ENCODE measurements around the gene TSPEAR.
"Not testable (repeated sequence)": the region's sequence is repeated elsewhere in the genome, so short reads cannot be mapped to it uniquely, and the experiment has no call there.

TSPEAR gene

GRCh38 chr21:44618909-44619308 lies 92.5 kb downstream of the TSPEAR start:
- no peak for DNase-seq

GRCh38 chr21:44618504-44618903 lies 92.9 kb downstream of the TSPEAR start:
- no peak for DNase-seq

DNA sequence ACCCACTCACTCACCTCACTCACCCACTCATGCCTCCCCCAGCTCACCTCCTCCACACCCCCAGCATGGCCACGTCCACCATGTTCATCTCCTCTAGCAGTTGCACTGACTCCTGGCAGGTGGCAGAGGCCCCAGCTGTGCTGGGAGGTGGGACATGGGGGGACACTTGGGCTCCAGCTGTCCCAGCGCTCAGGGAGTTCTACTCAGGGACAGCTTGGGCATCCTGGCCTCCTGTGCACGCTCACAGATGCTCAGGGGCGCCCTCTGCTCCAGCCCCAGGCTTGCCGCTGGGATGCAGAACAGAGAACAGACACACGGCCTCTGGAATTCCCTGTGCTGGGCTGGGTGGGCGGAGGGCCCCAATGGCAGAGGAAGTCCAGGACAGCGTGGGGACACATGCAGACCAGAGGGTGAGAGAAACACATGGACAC lies 94.3 kb downstream of the TSPEAR start:
- no peak for DNase-seq

GRCh38 chr21:44616591-44616926 lies 94.8 kb downstream of the TSPEAR start:
- DNase-seq = no peak

GRCh38 chr21:44615911-44616590 lies 95.3 kb downstream of the TSPEAR start:
- DNase-seq = no peak

DNA sequence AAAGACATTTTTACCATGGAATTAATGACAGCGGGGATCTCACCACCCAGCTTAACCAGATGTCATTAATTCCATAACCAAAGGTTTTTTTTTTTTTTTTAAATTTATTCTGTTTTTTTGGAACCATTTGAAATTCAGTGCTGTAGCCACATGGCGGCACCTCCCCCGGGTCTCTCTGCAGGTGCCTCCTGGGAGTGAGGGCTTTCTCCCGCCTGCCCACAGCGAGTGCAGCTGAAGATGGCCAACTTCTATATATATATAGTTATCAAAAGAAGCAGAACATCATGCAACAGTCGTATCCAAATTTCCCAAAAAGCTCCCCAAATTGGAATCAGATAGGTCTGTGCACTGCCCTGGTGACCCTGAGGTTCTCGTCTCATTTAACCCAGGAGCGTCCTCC lies 95.9 kb downstream of the TSPEAR start:
- DNase-seq = no peak

DNA sequence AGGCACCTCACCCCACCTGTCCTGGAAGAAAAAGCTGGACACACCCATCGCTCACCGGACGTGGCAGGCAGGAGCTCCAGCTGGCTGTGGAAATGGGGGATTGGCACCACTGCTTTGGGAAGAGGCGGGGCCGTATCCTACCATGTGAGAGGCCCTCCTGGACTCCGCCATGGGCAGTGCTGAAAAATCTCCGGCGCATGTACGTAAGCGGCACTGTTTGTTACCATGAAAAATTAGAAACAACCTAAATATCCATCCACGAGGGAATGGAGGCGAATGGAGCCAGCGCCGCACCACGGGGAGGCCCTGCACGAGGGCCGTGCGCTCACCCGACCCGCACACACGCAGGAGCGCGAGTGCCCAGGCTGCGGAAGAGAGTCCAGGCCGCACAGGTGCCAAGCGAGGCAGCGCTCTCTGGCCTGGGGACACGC lies 96.4 kb downstream of the TSPEAR start:
- no peak for DNase-seq

DNA sequence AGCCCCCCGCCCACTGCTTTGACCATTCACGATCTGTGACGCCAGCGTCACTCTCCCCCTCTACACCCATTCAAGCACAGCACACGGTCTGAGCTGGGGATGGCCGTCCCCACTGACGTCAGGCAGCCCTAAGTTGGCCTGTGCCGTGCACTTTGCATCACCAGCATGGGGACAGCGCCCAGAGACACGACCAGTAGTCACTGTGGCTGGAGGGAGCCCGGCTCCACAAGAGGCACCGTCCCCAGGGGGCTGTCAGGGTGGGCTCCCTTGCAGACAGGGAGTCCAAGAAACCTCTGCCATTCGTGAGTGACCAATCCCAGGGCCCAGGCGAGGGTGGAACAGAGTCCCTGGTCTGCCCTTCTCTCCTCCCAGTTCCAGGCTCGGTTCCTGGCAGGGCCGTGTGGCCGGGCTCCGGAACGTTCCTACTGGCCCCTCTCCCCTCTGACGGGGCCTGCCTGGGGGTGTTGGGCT lies 97.2 kb downstream of the TSPEAR start:
- DNase-seq = no peak

GRCh38 chr21:44613386-44614155 lies 97.8 kb downstream of the TSPEAR start:
- no peak for DNase-seq

GRCh38 chr21:44612669-44613229 lies 98.6 kb downstream of the TSPEAR start:
- DNase-seq = no peak

- no peak for DNase-seq
These were observed 99.3 kb downstream of the TSPEAR start, which contains the start of gene KRTAP10-8 for GRCh38 chr21:44612029-44612486. TSS of gene KRTAP10-8 (plus strand) at chr21:44612079. CDS start at chr21:44612101, 22 bp downstream.

- no peak for DNase-seq
These were observed 99.8 kb downstream of the TSPEAR start for GRCh38 chr21:44611551-44611950.

- DNase-seq = not testable (repeated sequence)
These were observed 101.1 kb downstream of the TSPEAR start for GRCh38 chr21:44610157-44610843.

GRCh38 chr21:44609193-44609592 lies 102.2 kb downstream of the TSPEAR start:
- DNase-seq = no peak

GRCh38 chr21:44606495-44606894 lies 104.9 kb downstream of the TSPEAR start:
- no peak for DNase-seq

DNA sequence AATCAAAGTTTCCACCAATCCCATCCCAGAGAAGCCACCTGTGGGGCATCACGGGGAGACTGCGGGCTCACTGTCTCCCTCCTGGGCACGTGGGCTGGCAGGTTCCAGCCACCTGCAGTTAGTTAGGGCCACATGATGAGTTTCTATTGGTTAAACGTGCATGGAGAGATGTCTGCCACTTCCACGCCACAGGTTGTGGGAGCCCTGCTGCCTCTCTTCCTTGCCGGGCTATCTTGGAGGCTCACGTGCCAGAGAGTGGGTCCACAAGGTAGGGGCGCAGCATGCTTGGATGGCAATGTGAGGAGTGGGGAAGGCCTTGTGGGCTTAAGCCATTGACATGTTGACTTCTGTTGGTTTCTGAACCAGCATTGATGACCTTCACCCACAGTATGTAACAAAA lies 107.5 kb downstream of the TSPEAR start:
- DNase-seq = no peak

GRCh38 chr21:44603109-44603875 lies 108.1 kb downstream of the TSPEAR start:
- no peak for DNase-seq

DNA sequence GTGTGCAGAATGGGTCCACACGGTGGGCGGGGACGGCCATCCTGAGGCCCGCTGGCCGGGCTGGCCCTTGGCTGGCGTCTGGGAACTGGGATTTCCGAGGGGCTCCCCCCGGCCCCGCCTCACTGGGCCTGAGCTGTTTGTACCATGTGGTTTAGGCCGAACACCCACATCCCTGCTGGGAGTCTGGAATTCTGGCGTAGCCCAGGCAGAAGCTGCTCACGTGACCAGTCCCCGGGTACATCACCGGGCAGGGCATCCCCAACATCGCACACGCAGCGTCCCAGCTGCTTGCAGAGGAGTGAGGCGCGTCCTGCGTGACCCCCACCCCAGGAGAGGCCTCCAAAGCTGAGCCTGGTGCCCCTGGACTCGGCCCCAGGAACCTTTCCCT lies 108.9 kb downstream of the TSPEAR start:
- DNase-seq = no peak

- no peak for DNase-seq
These were observed 109.5 kb downstream of the TSPEAR start for GRCh38 chr21:44601596-44602462.

DNA sequence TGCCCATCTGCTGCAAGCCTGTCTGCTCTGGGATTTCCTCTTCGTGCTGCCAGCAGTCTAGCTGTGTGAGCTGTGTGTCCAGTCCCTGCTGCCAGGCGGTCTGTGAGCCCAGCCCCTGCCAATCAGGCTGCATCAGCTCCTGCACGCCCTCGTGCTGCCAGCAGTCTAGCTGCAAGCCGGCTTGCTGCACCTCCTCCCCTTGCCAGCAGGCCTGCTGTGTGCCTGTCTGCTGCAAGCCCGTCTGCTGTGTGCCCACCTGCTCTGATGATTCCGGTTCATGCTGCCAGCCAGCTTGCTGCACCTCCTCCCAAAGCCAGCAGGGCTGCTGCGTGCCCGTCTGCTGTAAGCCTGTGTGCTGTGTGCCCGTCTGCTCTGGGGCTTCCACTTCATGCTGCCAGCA lies 110.3 kb downstream of the TSPEAR start:
- not testable (repeated sequence) for DNase-seq
